Osteocyte (in vitro differentiated cells): ENCODE measurements around the gene ARHGAP6. TPM values are rescaled to one million over a fixed set of nuclear protein-coding genes. Genes with fewer than 3 reads are reported as not detected.
"Not testable (repeated sequence)": the region's sequence is repeated elsewhere in the genome, so short reads cannot be mapped to it uniquely, and the experiment has no call there.

Source experiments
- DNase-seq: peaks from one replicate; pipeline ENCODE4 v3.0.0; 2021; ENCODE audit warnings: mixed read lengths; ENCODE audit not compliant: unreplicated experiment; ENCODE audit errors: extremely low spot score
- H3K27ac Mint-ChIP-seq: one replicate; pipeline ENCODE4 v1.8.0; 2021; ENCODE audit warnings: mild to moderate bottlenecking, mixed read lengths; ENCODE audit not compliant: unreplicated experiment
- H3K27me3 Mint-ChIP-seq: one replicate; pipeline ENCODE4 v1.8.0; 2021; ENCODE audit warnings: mixed read lengths; ENCODE audit not compliant: unreplicated experiment
- H3K36me3 Mint-ChIP-seq: one replicate; pipeline ENCODE4 v1.8.0; 2021; ENCODE audit warnings: mixed read lengths; ENCODE audit not compliant: unreplicated experiment
- H3K4me1 Mint-ChIP-seq: one replicate; pipeline ENCODE4 v1.8.0; 2021; ENCODE audit warnings: mixed read lengths; ENCODE audit not compliant: unreplicated experiment
- H3K4me3 Mint-ChIP-seq: one replicate; pipeline ENCODE4 v1.8.0; 2021; ENCODE audit warnings: mild to moderate bottlenecking, moderate library complexity, mixed read lengths; ENCODE audit not compliant: unreplicated experiment
- H3K9me3 Mint-ChIP-seq: one replicate; pipeline ENCODE4 v1.8.0; 2021; ENCODE audit warnings: mixed read lengths; ENCODE audit not compliant: unreplicated experiment
- total RNA-seq: library from RNA; stranded (reverse); gene quantifications from 2 replicates; pipeline ENCODE4 v1.2.1, GENCODE V29; 2021
- TF ChIP-seq, protein P1 (sequence below): fragments of 200-600 bp; sonication (generic); IDR thresholded peaks from 2 replicates; pipeline ENCODE4 v1.5.0; 2021; ENCODE audit warnings: antibody characterized with exemption, mild to moderate bottlenecking, moderate library complexity

The ARHGAP6 gene
- total RNA-seq, 1 donor from 2014 or later: 3.5 TPM

DNA sequence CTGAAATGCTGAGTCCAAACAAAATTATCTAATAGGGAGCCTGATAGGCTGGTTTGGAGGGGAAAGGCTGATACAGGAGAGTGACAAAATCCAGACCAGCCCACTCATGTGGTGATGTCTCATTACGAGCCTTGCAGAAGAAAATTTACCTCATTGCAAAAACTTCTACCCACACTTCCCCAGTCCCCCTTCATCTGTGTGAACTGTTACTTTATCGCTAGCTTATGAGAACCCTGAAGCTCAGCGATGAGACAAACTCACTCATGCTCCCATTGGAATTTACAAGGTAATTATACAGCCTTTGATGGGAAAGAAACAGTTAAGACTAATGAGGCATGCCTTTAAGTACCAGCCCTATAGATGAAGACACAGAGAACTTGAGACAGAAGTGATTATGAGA is 76.1 kb downstream of the ARHGAP6 start:
- H3K4me3 Mint-ChIP-seq: no peak overlapping the region

DNA sequence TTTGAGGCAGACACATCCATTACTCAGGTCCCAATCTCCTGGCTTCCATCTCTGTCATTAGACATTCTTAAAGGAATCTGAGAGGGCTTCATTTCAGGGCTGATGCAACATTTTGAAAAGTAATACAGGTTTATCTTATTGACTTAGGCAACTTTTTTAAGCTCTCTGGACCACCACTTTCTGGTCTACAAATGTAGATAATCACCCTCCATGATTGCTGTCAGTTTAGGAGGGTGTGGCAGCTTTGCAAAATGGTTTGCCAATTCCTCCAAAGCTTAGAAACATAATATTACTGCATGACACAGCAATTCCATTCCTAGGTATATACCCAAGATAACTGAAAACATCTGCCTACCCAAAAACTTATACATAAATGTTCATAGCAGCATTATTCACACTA is 77.6 kb downstream of the ARHGAP6 start:
- Mint-ChIP-seq H3K27me3 (no peaks in the 10 kb centered on the region), H3K4me1 (no peaks in the 10 kb centered on the region), H3K4me3 (no peak overlapping the region), H3K36me3 (no peaks in the 10 kb centered on the region), H3K9me3 (peaks cover 12% of the 10 kb centered on the region), H3K27ac (no peak overlapping the region)
- TF ChIP-seq, protein P1, sequence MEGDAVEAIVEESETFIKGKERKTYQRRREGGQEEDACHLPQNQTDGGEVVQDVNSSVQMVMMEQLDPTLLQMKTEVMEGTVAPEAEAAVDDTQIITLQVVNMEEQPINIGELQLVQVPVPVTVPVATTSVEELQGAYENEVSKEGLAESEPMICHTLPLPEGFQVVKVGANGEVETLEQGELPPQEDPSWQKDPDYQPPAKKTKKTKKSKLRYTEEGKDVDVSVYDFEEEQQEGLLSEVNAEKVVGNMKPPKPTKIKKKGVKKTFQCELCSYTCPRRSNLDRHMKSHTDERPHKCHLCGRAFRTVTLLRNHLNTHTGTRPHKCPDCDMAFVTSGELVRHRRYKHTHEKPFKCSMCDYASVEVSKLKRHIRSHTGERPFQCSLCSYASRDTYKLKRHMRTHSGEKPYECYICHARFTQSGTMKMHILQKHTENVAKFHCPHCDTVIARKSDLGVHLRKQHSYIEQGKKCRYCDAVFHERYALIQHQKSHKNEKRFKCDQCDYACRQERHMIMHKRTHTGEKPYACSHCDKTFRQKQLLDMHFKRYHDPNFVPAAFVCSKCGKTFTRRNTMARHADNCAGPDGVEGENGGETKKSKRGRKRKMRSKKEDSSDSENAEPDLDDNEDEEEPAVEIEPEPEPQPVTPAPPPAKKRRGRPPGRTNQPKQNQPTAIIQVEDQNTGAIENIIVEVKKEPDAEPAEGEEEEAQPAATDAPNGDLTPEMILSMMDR: no peak
- DNase-seq: no peak

More for the DNA sequence above, 76.1 kb downstream of the ARHGAP6 start:
- no peaks in the 10 kb centered on the region for H3K27me3 Mint-ChIP-seq
- H3K27ac Mint-ChIP-seq: no peak overlapping the region
- H3K36me3 Mint-ChIP-seq: no peaks in the 10 kb centered on the region
- no peak for DNase-seq
- H3K4me1 Mint-ChIP-seq: no peaks in the 10 kb centered on the region
- H3K9me3 Mint-ChIP-seq: peaks cover 12% of the 10 kb centered on the region
- TF ChIP-seq, protein P1: no peak

DNA sequence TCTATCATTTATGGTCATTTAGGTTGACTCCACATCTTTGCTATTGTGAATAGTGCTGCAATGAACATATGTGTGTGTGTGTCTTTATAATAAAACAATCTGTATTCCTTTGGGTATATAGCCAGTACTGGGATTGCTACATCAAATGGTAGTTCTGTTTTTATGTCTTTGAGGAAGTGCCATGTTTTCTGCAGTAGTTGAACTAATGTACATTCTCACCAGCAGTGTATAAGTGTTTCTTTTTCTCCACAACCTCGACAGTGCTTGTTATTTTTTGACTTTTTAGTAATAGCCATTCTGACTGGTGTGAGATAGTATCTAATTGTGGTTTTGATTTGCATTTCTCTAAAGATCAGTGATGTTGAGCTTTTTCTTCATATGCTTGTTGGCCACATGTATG is 80.5 kb downstream of the ARHGAP6 start:
- H3K4me1 Mint-ChIP-seq: peaks cover 2% of the 10 kb centered on the region
- DNase-seq: no peak
- no peaks in the 10 kb centered on the region for H3K36me3 Mint-ChIP-seq
- H3K27ac Mint-ChIP-seq: no peak overlapping the region
- H3K9me3 Mint-ChIP-seq: peaks cover 12% of the 10 kb centered on the region
- TF ChIP-seq, protein P1: no peak
- H3K27me3 Mint-ChIP-seq: no peaks in the 10 kb centered on the region
- H3K4me3 Mint-ChIP-seq: no peak overlapping the region

DNA sequence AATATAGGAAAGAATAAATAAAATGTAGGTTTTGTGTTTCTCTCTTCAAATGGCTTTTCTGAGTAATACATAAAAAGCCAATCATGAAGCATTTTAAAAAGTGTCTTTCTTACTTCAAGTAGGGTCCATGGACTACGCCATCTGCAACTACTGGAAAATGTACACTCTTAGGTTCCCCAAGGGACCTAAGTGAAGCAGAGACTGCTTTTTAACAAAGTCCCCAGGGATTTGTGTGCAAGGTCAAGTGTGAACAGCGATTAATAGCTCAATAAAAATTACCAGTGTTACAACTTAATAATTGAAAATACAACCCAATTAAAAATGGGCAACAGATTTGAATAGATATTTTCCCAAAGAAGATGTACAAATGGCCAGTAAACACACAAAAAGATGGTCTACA is 84.9 kb downstream of the ARHGAP6 start:
- TF ChIP-seq, protein P1: no peak
- H3K27ac Mint-ChIP-seq: no peak overlapping the region
- H3K4me1 Mint-ChIP-seq: peaks cover 3% of the 10 kb centered on the region
- H3K9me3 Mint-ChIP-seq: peaks cover 8% of the 10 kb centered on the region
- no peak overlapping the region for H3K4me3 Mint-ChIP-seq
- no peak for DNase-seq
- H3K27me3 Mint-ChIP-seq: no peaks in the 10 kb centered on the region
- H3K36me3 Mint-ChIP-seq: no peaks in the 10 kb centered on the region

DNA sequence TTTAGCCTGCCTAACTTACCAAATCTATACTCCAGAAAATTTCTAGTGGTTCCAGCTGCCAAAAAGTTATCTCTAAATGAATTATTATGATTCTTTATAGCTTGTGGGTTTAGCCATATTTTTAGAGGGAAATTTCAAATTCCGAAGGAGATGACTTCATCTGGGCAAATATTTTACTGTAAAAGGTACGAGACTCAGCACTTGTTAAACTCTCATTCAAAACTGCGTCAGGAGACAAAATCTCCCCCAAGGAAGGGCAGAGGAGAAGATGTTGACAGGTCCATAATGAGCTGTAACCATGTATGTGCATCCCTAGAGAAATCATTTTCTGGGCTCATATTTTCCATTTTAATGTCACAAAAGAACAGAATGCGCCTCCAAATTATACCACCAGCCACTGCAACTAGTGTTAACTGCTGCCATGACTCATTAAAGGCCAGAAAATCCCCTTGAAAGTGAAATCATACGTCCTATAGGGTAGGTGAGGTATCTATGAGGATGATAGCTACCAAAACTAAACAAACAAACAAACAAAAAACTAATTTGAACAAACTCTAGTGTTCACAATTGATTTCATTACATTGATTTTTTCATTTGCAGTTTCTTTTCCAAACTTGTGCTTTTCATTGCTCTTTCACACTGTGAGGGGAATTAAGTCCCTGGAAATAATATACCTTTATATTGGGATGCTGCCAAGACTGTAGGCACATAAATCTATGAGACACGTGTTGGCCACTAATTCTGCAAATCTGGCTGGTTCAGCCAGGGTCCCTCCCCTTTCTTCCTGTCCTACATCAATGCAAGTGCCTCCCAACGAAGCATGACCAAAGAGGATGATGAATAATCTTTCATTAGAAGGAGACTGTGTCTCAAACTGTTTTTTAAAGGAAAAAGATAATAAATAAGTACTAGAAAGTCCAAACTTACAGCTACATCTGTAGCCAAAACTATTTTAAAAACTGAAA is 85.8 kb downstream of the ARHGAP6 start:
- DNase-seq: no peak
- TF ChIP-seq, protein P1: no peak
- peaks cover 8% of the 10 kb centered on the region for H3K9me3 Mint-ChIP-seq
- H3K27ac Mint-ChIP-seq: no peak overlapping the region
- H3K27me3 Mint-ChIP-seq: no peaks in the 10 kb centered on the region
- H3K36me3 Mint-ChIP-seq: no peaks in the 10 kb centered on the region
- H3K4me1 Mint-ChIP-seq: peaks cover 3% of the 10 kb centered on the region
- H3K4me3 Mint-ChIP-seq: no peak overlapping the region

DNA sequence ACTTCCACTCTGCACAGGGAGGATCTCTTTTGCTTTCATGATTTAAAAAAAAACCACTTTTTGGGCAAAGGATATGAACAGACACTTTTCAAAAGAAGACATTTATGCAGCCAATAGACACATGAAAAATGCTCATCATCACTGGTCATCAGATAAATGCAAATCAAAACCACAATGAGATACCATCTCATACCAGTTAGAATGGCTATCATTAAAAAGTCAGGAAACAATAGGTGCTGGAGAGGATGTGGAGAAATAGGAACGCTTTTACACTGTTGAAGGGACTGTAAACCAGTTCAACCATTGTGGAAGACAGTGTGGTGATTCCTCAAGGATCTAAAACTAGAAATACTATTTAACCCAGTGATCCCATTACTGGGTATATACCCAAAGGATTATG is 87.4 kb downstream of the ARHGAP6 start:
- not testable (repeated sequence) for H3K9me3 Mint-ChIP-seq, H3K27ac Mint-ChIP-seq, H3K4me1 Mint-ChIP-seq, H3K27me3 Mint-ChIP-seq, H3K36me3 Mint-ChIP-seq, DNase-seq, H3K4me3 Mint-ChIP-seq
